Pancreas (tissue), 10 donors: Measurements from ENCODE around the gene PDK2. TPM values are rescaled to one million over a fixed set of nuclear protein-coding genes. Genes with fewer than 3 reads are reported as not detected.

ENCODE experiments used
- ATAC-seq, 4 donors: fragments of 200-7000 bp; cut with Tn5 transposase; one replicate each; pipeline versions ENCODE4 v1.8.0 to v1.9.1; 2020; ENCODE audit warnings: mild to moderate bottlenecking in 4 of 4, moderate library complexity in 4 of 4
- DNase-seq, 6 donors: peaks; one replicate each; pipeline ENCODE4 v3.0.0-alpha.2; 2020
- FAIRE-seq: peaks from 2 replicates; lab custom pipeline; 2012; peaks lifted over from hg19 to GRCh38; lab: Jason Lieb, UNC
- H3K27ac ChIP-seq, 4 donors: fragments of 200-600 bp; sonication (generic); 1 replicate in 3 of 4; 2 replicates in 1 of 4; pipeline versions ENCODE4 v1.5.0 to v1.8.0; 2020
- H3K27me3 ChIP-seq, 4 donors: fragments of 200-600 bp; one replicate each; pipeline ENCODE4 v1.8.0; 2021
- H3K36me3 ChIP-seq, 3 donors: fragments of 200-600 bp; sonication (generic) in 1 of 3; one replicate each; pipeline versions ENCODE4 v1.5.0 to v1.8.0; 2020 to 2021
- H3K4me1 ChIP-seq, 3 donors: fragments of 200-600 bp; one replicate each; pipeline ENCODE4 v1.8.0; 2021
- H3K4me3 ChIP-seq, 4 donors: fragments of 200-600 bp; sonication (generic) in 2 of 4; one replicate each; pipeline versions ENCODE4 v1.5.0 to v1.8.0; 2020 to 2021
- H3K9me3 ChIP-seq, 4 donors: fragments of 200-600 bp; one replicate each; pipeline ENCODE4 v1.8.0; 2021
- CTCF ChIP-seq, 4 donors: fragments of 200-600 bp; sonication (generic) in 3 of 4; IDR thresholded peaks; one replicate each; pipeline versions ENCODE4 v1.5.0 to v1.8.0; 2021; ENCODE audit warnings: antibody characterized with exemption in 4 of 4
- WGBS, 2 donors: extraction: QIAGEN DNeasy Blood & Tissue Kit; methylation state at CpG; one replicate each; pipeline ENCODE4 v1.1.7; 2013; 5-methylcytosine and 5-hydroxymethylcytosine counted together
- intact Hi-C, 3 donors: fragments of 100-400 bp; cut with DNase I; formaldehyde crosslinking; loops; one replicate each; pipeline versions ENCODE4 v1.11.1 to v1.14.2; 2022
- polyA plus RNA-seq, 2 donors: library from polyadenylated mRNA; stranded (reverse); fragments of 200-250 nt; gene quantifications; one replicate each; pipeline ENCODE4 v1.2.3, GENCODE V29; 2013
- total RNA-seq, 6 donors: library from RNA; stranded (reverse); fragmentation: NEBNext Ultra II Directional in 4 of 6; extraction: Animal tissue kit (Norgen Biotek cat#: 25700) in 4 of 6; gene quantifications; one replicate each; pipeline versions ENCODE4 v1.2.1 to v1.2.4, GENCODE V29; 2021 to 2023
- donor health status: healthy with polysubstance abuse.
- donor health status: DM: no; HTN: no; CAD: no; lungs with moderate emphysema.
- donor health status: DM: no; HTN: no; CAD: no.
- donor health status: control.
- donor health status: control.
- donor health status: Bipolar disorder and iron deficiency.
- donor health status: DM: yes; HTN: yes; CAD: no.
- donor health status: DM: no; HTN: no; CAD: no.
- donor health status: DM: no; HTN: no; CAD: no.
- donor health status: DM: yes; HTN: yes; CAD: no.

Gene PDK2
- total RNA-seq (10 to 100 TPM; 15.3 to 50.0 (median 36.2) TPM), polyA plus RNA-seq (10 to 100 TPM; 26.6 to 26.8 TPM)

GRCh38 chr17:50094753-50095619 lies at the start of gene PDK2:
Gene PDK2 (plus strand): TSS chr17:50095351. CDS start chr17:50095436, 85 bp downstream.
- intact Hi-C loops: no loop called here
- no peak for TF ChIP-seq CTCF (IDR thresholded peaks at IDR 0.05)
- H3K9me3 ChIP-seq: no peaks in the 10 kb centered on the region
- peaks cover 4 to 8% (median 7%) of the 10 kb centered on the region in 3 donors for H3K4me1 ChIP-seq
- peak; percentile 29 for FAIRE-seq
- DNase-seq: peak; percentile 94 to 98 (median 96)
- ATAC-seq: peak; percentile 87 to 95 (median 92)
- 0 to 1% methylated on average over 68 of the region's 68 CpGs for WGBS, 2 donors
- H3K27ac ChIP-seq: peak within 1 kb of the TSS; percentile 36 to 74 (median 66)
- peak within 1 kb of the TSS; percentile 41 to 88 (median 81) for H3K4me3 ChIP-seq
- no peaks in the 10 kb centered on the region for H3K27me3 ChIP-seq
- H3K36me3 ChIP-seq: peaks cover 0 to 14% (median 7%) of the 10 kb centered on the region in 3 donors

GRCh38 chr17:50046179-50046578 lies 49.0 kb upstream of the PDK2 start:
- intact Hi-C loops: no loop called here
- Histone ChIP-seq H3K27ac (no peak overlapping the region), H3K4me1 (peaks cover 0 to 28% (median 10%) of the 10 kb centered on the region in 3 donors), H3K27me3 (no peaks in the 10 kb centered on the region), H3K36me3 (no peaks in the 10 kb centered on the region), H3K9me3 (no peaks in the 10 kb centered on the region), H3K4me3 (no peak overlapping the region)
- DNase-seq (no peak), FAIRE-seq (no peak), ATAC-seq (no peak)
- no peak for TF ChIP-seq CTCF (IDR thresholded peaks at IDR 0.05)
- 79 to 87% methylated on average over 2 of the region's 2 CpGs for WGBS, 2 donors

- Histone ChIP-seq H3K27ac (no peak overlapping the region), H3K36me3 (no peaks in the 10 kb centered on the region), H3K4me3 (no peak overlapping the region), H3K4me1 (peaks cover 2 to 32% (median 13%) of the 10 kb centered on the region in 3 donors), H3K27me3 (no peaks in the 10 kb centered on the region), H3K9me3 (no peaks in the 10 kb centered on the region)
- TF ChIP-seq CTCF (IDR thresholded peaks at IDR 0.05): no peak
- DNase-seq (no peak), ATAC-seq (no peak), FAIRE-seq (no peak)
- WGBS, 2 donors: 81 to 82% methylated on average over 6 of the region's 6 CpGs
- intact Hi-C loops: no loop called here
These were observed 48.5 kb upstream of the PDK2 start for GRCh38 chr17:50046667-50047066.

GRCh38 chr17:50047083-50047482 lies 48.1 kb upstream of the PDK2 start:
- no peaks in the 10 kb centered on the region for H3K27me3 ChIP-seq
- no peaks in the 10 kb centered on the region for H3K36me3 ChIP-seq
- DNase-seq: no peak
- FAIRE-seq: no peak
- H3K9me3 ChIP-seq: no peaks in the 10 kb centered on the region
- 95% methylated on average over 6 of the region's 6 CpGs for WGBS, 2 donors
- H3K4me3 ChIP-seq: no peak overlapping the region
- no peak for TF ChIP-seq CTCF (IDR thresholded peaks at IDR 0.05)
- peaks cover 6 to 37% (median 17%) of the 10 kb centered on the region in 3 donors for H3K4me1 ChIP-seq
- intact Hi-C loops: no loop called here
- no peak overlapping the region for H3K27ac ChIP-seq
- no peak for ATAC-seq
